Inferior parietal cortex (tissue), 1 donor: Measurements from ENCODE around the gene EPB41L3.
"Not testable (repeated sequence)": the region's sequence is repeated elsewhere in the genome, so short reads cannot be mapped to it uniquely, and the experiment has no call there.

Experiments
- DNase-seq: peaks from one replicate; pipeline ENCODE4 v3.0.0-alpha.2; 2016; ENCODE audit errors: extremely low spot score

Gene EPB41L3

DNA sequence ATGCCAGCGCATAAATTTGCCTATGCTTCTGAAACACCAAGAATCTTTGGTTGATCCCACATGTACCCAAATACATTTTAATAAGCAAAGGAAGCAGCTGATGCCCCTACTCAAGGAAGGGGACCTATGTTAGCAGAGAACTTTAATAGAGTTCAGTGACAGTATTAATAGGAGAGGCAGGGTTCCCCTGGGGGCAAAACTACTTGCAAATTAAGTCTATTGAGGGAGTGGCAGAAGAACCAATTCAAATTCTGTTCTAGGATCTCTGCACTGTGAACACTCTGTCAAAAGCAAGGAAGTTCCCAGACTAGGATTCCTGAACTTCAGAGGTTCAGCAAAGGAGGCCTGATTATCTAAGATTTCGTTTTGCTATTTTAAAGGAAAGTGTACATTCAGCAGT is 47.5 kb downstream of the EPB41L3 start:
- DNase-seq: no peak

DNA sequence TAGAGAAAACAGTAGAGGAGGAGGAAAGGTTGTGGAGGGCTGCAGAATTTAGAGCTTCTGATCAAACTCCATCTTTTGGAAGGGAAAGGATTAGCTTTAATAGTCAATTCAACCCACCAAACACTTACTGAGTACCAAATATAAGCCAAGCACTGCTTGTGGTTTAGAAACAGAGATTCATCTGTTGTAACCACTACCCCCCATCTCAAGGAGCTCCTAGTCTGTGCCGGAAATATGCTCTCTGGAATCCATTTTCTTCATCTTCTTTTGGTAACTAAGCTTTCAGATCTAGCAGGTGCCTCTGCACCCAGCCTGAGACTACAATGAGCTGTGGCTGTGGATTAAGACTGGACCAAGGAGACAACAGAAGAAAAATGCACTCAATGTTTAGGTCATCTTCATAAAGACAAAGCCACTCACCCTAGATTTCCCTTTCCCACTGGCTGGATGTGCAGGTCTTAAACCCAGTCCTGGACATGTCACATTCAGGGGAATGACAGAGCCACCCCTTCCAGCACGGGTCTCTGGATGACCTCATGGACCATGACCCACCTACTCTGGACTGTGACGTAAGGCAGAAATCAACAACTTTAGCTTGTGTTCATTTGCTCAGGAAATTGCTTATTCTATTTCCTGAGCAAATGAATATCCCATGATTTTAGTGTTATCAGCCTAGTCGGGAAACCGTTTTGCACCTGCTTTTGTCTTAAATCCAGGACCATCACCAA is 52.9 kb downstream of the EPB41L3 start:
- DNase-seq: no peak

DNA sequence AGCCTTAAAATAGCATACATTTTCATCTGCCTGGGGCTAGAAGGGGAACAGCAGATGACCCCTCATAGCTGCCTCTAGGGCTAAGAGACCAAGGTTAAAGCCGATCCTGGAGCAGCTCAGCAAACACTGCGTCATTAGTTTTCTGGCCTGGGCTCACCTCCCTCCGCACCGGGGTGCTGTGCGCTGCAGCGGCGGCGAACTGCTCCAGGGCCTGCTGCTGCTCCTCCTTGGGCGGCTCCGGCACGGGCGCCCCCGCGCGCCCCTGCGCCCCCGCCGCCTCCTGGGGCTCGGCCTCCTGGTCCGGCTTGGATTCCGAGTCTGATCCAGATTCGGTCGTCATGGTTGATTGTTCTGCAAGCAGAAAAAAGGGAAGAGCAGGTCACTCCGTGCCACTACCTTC is 55.0 kb downstream of the EPB41L3 start:
- DNase-seq: no peak

- not testable (repeated sequence) for DNase-seq
Measured at GRCh38 chr18:5488044-5488443, 55.8 kb downstream of the EPB41L3 start.

DNA sequence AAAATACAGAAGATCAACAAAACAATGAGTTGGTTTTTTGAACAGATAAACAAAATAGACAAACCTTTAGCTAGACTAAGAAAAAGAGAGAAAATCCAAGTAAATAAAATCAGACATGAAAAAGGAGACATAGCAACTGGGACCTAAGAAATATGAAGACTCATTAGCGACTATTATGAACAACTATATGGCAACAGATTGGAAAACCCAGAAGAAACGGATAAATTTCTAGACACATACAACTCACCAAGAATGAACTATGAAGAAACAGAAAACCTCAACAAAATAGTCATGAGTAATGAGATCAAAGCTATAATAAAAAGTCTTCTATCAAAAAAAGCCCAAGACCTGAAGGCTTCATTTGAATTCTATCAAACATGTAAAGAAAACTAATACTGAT is 59.3 kb downstream of the EPB41L3 start:
- no peak for DNase-seq

DNA sequence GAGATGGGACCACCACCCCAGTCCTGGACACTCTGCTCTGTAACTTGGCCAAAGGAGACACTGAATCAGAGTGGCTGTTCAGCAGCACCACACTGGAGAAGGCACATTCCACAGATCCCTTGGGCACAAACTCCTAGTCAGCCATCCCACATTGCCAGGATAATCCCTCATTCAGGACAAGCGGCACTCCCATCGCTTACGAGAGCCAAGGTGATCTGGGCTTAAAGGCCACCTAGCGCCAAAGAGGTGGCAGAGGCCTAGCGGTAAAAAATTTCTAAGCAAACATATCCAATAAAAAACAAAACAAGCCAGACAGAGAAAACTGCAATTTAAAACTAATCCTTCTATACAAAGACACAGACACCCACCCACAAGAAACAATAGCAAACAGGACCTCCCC is 62.2 kb downstream of the EPB41L3 start:
- no peak for DNase-seq

DNA sequence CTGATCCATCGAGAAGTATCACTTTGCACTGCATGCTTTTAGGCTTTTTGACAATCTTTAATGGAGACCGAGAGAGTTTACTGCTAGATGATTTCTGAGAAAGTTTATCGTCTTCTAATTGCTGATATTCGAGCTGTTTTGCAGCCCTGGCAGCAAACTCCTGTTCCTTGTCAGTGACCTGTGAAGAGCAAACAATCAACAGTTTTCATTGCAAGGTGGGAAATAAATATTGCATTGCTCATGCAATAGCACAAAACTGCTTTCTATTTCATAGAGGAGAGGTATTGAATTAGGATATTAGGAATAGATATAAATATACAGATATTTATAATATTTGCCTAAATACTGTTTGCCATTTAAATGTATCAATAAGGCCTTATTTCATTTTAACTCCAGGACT is 65.5 kb downstream of the EPB41L3 start:
- DNase-seq: no peak

DNA sequence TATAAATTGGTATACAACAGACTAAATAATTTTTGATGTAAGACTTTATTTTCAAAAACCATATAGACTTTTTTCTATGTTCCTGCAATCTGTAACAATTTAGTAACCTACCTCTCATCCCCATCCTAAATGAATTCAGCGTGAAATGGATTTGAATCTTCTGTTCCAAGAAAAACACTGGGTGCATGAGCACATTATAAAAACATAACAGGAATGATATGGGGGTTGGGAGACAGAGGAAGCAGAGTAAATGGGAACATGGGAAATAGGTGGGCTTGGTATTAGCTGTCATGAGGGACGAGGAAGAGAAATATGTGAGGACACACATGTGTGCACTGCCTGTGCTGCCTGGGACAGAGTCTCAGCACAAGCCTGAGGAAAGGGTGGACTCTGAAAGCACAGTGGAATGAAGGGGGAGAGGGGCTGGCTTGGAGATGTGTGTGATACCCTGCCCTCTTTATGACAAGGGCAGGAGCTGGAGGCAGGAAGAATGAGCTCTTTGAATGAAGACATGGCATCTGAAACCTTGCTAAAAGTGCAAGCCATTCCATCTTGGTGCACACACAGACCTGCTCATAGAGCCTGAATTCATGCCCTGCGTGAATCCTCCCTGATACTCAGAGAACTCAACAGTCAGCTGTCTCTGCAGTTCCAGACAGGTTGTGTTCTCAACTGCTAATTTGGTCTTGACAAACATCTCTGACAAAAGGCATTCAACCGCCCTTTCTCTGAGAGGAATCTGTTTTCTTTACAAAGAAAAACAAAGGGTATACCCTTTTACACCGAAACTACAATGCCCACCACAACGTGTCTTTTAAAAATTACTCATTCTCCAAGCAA is 66.6 kb downstream of the EPB41L3 start:
- no peak for DNase-seq

GRCh38 chr18:5475267-5475666 is 68.5 kb downstream of the EPB41L3 start:
- DNase-seq: no peak

DNA sequence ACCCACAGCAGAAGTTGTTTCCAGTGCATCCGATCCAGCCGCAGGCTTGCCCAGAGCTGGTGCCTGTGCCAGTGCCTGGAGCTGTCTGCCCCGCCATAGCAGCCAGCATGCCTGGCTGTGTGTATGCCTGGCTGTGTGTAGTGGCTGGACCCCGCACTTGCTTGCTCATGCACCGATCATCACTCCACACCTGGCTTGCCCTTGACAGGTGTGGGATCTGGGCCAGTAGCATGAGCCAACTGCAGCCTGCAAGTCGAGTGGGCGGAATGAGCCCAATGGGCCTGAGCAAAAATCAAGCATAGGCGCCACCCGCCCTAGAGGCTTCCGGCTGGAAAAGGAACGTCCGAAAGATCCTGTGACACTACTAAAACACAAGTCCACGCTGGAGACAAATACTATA is 74.5 kb downstream of the EPB41L3 start:
- DNase-seq: no peak

DNA sequence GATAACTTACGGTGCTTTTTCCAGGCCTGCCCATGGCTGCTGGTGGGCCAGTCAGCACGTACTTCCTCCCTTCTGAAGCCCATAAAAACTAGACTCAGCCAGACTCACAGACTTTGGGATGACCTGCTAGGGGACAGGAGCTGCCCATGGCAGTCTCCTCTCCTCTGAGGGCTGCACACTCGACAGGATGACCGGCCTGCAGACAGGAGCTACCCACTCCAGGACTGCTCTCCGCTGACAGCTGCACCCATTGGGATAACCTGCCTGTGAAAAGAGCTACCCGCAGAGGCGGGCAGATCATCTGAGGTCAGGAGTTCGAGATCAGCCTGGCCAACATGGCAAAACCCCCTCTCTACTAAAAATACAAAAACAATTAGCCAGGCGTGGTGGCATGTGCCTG is 75.4 kb downstream of the EPB41L3 start:
- DNase-seq: no peak

GRCh38 chr18:5467671-5468070 is 76.1 kb downstream of the EPB41L3 start:
- no peak for DNase-seq

GRCh38 chr18:5466256-5466655 is 77.5 kb downstream of the EPB41L3 start:
- DNase-seq: no peak

GRCh38 chr18:5464251-5464650 is 79.5 kb downstream of the EPB41L3 start:
- no peak for DNase-seq

GRCh38 chr18:5463831-5464230 is 80.0 kb downstream of the EPB41L3 start:
- DNase-seq: no peak

GRCh38 chr18:5463390-5463789 is 80.4 kb downstream of the EPB41L3 start:
- DNase-seq: no peak

- no peak for DNase-seq
Measured at GRCh38 chr18:5462227-5462626, 81.6 kb downstream of the EPB41L3 start.

- no peak for DNase-seq
Measured at GRCh38 chr18:5461041-5461440, 82.8 kb downstream of the EPB41L3 start.

DNA sequence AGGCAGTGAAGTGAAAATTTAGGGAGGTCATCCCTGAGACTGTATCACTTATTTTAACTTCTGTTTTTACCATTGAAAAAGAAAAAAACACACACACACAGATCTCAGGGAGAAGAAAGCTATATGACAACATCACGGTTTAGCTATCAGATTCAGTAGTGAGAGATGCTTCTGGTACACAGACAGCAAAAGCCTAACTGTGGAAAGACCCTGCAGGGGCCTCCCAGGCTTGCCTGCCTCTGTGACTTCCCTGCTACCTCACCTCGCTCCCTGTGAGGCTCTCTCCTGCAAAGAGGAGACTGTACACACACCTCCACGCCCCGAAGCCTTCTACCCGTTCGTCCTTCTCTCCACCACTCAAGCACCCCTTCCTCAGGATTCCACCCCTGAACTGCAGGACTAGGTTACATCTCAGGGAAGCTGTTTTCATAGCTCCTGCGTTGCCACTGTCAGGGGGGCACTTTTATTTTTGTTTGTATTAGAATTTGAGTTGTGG is 86.3 kb downstream of the EPB41L3 start:
- DNase-seq: no peak

GRCh38 chr18:5456577-5457461 is 87.0 kb downstream of the EPB41L3 start:
- peak; percentile 36 for DNase-seq

- no peak for DNase-seq
Measured at GRCh38 chr18:5455674-5456073, 88.1 kb downstream of the EPB41L3 start.

DNA sequence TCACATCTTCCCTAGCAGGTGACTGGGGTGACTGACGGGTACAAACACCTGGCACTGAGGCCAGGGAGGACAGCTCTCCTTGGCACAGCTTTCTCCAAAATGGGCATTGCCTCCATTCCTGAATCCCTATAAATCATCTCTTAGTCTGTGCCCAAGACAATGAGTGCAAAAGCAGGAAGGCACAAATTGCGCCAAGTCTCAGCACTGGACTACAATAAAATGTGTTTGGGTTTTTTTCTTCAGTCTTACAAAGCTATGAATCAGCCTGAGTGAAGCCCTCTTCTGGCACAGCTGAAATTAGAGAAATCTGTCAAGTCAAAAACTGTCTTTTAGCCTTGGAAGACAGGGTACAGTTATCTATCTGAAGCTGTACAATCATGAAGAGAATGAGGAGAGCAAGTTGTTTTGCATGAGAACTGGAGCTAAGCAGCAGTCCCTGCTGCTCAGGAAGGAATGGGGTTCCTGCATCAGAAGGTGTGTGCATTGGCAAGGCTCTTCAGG is 90.8 kb downstream of the EPB41L3 start:
- no peak for DNase-seq
